ENCODE measurements around the gene GIGYF2.

DNA sequence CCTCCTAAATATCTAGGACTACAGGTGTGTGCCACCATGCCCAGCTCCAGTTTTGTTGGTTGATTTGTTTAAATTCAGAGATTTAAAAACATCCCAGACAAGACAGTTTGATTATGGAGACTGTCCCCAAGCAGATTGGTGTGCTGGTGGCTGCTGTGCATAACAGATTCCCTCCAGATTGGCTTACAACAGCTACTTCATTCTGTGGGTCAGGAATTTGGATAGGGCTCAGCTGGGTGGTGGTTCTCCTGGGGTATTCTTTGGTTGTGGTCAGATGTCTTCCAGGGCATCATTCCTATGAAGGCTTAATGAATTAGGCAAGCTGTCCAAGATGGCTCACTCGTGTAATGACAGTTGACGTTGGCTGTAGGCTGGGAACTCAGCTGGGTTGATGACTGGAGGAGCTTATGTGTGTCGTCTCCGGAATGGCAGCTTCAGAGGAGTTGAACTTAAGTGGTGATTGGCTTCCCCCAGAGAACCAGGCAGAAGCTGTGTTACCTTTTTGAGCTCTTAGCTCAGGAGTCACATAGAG, 162.3 kb downstream of the GIGYF2 start:
- TF ChIP-seq CTCF (IDR thresholded peaks at IDR 0.05; ENCODE audit: poor library complexity, severe bottlenecking), result no peak
- no peak for TF ChIP-seq EP300 (conservative IDR thresholded peaks at IDR 0.05; ENCODE audit: poor library complexity, severe bottlenecking)
- TF ChIP-seq RAD21 (conservative IDR thresholded peaks at IDR 0.05), result no peak

Data from neural cell (in vitro differentiated cells).